DND-41 (cell line): ENCODE results near the gene RAD51B.

Source experiments
- ATAC-seq: fragments of 200-7000 bp; cut with Tn5 transposase; 3 replicates; pipeline ENCODE4 v1.9.1; 2021; ENCODE audit warnings: low read depth; ENCODE audit not compliant: insufficient read depth
- DNase-seq: peaks from one replicate; pipeline ENCODE4 v3.0.0-alpha.2; 2020
- H2AFZ ChIP-seq: 2 replicates; pipeline ENCODE4 v1.6.0; 2012; ENCODE audit warnings: low read depth, low read length
- H3K27ac ChIP-seq: 2 replicates; pipeline ENCODE4 v1.5.1; 2012; ENCODE audit warnings: low read length, inconsistent platforms
- H3K27me3 ChIP-seq: fragments of 200-600 bp; sonication (generic); 2 replicates; pipeline ENCODE4 v1.6.0; 2012; ENCODE audit warnings: low read length, mild to moderate bottlenecking, inconsistent platforms; ENCODE audit not compliant: insufficient read depth, poor library complexity
- H3K36me3 ChIP-seq: 2 replicates; pipeline ENCODE4 v1.5.1; 2012; ENCODE audit warnings: low read length, inconsistent platforms; ENCODE audit not compliant: insufficient read depth
- H3K4me1 ChIP-seq: 2 replicates; pipeline ENCODE4 v1.5.1; 2012; ENCODE audit warnings: mild to moderate bottlenecking, low read length; ENCODE audit not compliant: insufficient read depth
- H3K4me2 ChIP-seq: 2 replicates; pipeline ENCODE4 v1.6.0; 2012; ENCODE audit warnings: mild to moderate bottlenecking, moderate library complexity, low read length, inconsistent platforms; ENCODE audit not compliant: insufficient read depth
- H3K4me3 ChIP-seq, 2 experiments: fragments of 200-600 bp in 1 of 2; shearing (Covaris generic) in 1 of 2; 2 replicates each; pipeline ENCODE4 v1.5.1; 2012 to 2016; ENCODE audit warnings: inconsistent platforms in 2 of 2, low read length in 2 of 2, mild to moderate bottlenecking in 2 of 2, low read depth in 1 of 2, moderate library complexity in 1 of 2
- H3K79me2 ChIP-seq: 2 replicates; pipeline ENCODE4 v1.6.0; 2012; ENCODE audit warnings: low read length, inconsistent platforms; ENCODE audit not compliant: insufficient read depth
- H3K9ac ChIP-seq: 2 replicates; pipeline ENCODE4 v1.6.0; 2012; ENCODE audit warnings: low read depth, mild to moderate bottlenecking, inconsistent platforms, low read length, moderate library complexity
- H3K9me3 ChIP-seq: 2 replicates; pipeline ENCODE4 v1.5.1; 2012; ENCODE audit warnings: low read length, moderate library complexity, mild to moderate bottlenecking, inconsistent platforms; ENCODE audit not compliant: insufficient read depth, severe bottlenecking
- H4K20me1 ChIP-seq: 2 replicates; pipeline ENCODE4 v1.6.0; 2012; ENCODE audit warnings: low read length; ENCODE audit not compliant: insufficient read depth
- CTCF ChIP-seq: IDR thresholded peaks from 2 replicates; pipeline ENCODE4 v1.5.1; 2012; ENCODE audit warnings: borderline replicate concordance, low read length, moderate library complexity, mild to moderate bottlenecking; ENCODE audit not compliant: poor library complexity, severe bottlenecking; ENCODE audit errors: extremely low read depth
- EZH2 ChIP-seq: IDR thresholded peaks from 3 replicates; pipeline ENCODE4 v1.6.1; 2012; ENCODE audit warnings: borderline replicate concordance, low read depth, mild to moderate bottlenecking, moderate library complexity, low read length, inconsistent platforms; ENCODE audit not compliant: severe bottlenecking

The RAD51B gene

GRCh38 chr14:68462683-68463082 lies 643.1 kb downstream of the RAD51B start:
- ATAC-seq (no peak), DNase-seq (no peak)
- no peak overlapping the region for H3K9ac ChIP-seq
- no peak overlapping the region for H3K4me3 ChIP-seq
- no peaks in the 10 kb centered on the region for H3K79me2 ChIP-seq
- H2AFZ ChIP-seq = no peak overlapping the region
- TF ChIP-seq CTCF (no peak), EZH2 (no peak)
- no peaks in the 10 kb centered on the region for H3K9me3 ChIP-seq
- H3K4me2 ChIP-seq = no peak overlapping the region
- no peaks in the 10 kb centered on the region for H3K4me1 ChIP-seq
- H4K20me1 ChIP-seq = no peaks in the 10 kb centered on the region
- no peak overlapping the region for H3K27ac ChIP-seq
- H3K27me3 ChIP-seq = no peaks in the 10 kb centered on the region
- H3K36me3 ChIP-seq = no peaks in the 10 kb centered on the region

GRCh38 chr14:68463299-68463698 lies 643.7 kb downstream of the RAD51B start:
- Histone ChIP-seq H4K20me1 (no peaks in the 10 kb centered on the region), H3K9ac (no peak overlapping the region), H3K36me3 (no peaks in the 10 kb centered on the region), H3K4me3 (no peak overlapping the region), H3K4me2 (no peak overlapping the region), H2AFZ (no peak overlapping the region), H3K79me2 (no peaks in the 10 kb centered on the region), H3K27me3 (no peaks in the 10 kb centered on the region), H3K4me1 (no peaks in the 10 kb centered on the region), H3K27ac (no peak overlapping the region), H3K9me3 (no peaks in the 10 kb centered on the region)
- DNase-seq (no peak), ATAC-seq (no peak)
- TF ChIP-seq CTCF = no peak
- no peak for TF ChIP-seq EZH2

GRCh38 chr14:68463705-68464374 lies 644.3 kb downstream of the RAD51B start:
- no peak for TF ChIP-seq EZH2
- no peak for TF ChIP-seq CTCF
- no peaks in the 10 kb centered on the region for H4K20me1 ChIP-seq
- no peaks in the 10 kb centered on the region for H3K27me3 ChIP-seq
- ATAC-seq (no peak), DNase-seq (no peak)
- H3K79me2 ChIP-seq = no peaks in the 10 kb centered on the region
- H2AFZ ChIP-seq = no peak overlapping the region
- H3K4me3 ChIP-seq = no peak overlapping the region
- 0 out of 2 replicates have a peak, but pooled peaks cover 4% of the 10 kb centered on the region for H3K36me3 ChIP-seq
- H3K4me2 ChIP-seq = no peak overlapping the region
- no peaks in the 10 kb centered on the region for H3K4me1 ChIP-seq
- H3K9ac ChIP-seq = no peak overlapping the region
- no peaks in the 10 kb centered on the region for H3K9me3 ChIP-seq
- no peak overlapping the region for H3K27ac ChIP-seq
